GM10847 (cell line): Measurements from ENCODE around the gene OLFML2A.
A peak's percentile ranks its signal among the peaks of the same experiment; 100 is the strongest.

Source experiments
- POLR2A ChIP-seq: IDR thresholded peaks from 2 replicates; pipeline ENCODE4 v1.6.1; 2011; ENCODE audit not compliant: insufficient read length; ENCODE audit errors: extremely low read depth

Gene OLFML2A

DNA sequence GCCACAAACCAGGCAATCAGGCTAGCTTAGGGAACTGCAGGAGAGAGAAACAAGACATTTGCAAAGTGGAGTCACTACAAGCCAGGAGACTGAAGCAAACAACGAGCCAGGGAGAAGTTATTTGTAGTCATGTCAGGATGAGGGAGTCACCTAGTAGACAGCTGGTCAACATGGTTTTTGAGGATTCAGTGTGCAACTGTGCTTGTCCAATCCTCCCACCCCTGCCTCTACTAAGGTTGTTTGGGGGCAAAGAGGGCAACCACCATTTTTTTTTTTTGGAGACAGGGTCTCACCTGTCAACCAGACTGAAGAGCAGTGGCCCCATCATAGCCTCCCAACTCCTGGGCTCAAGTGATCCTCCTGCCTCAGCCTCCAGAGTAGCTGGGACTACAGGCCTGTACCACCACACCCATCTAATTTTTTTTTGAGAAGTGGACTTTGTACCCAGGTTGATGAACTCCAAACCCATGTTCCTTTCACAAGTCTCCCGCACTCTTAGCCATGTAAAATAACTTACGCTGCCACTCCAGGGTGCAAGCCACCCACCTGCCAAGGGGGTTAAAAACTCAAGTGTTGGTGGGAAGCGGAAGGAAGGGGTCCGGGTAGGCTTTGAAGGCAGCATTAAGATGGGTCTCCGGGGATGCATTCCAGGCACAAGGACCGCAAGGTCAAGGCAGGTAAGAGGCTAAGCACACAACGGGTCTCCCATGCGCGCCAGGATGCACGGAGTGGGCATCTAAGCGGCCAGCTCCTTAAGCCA lies 83.8 kb downstream of the OLFML2A start:
- TF ChIP-seq POLR2A = no peak

DNA sequence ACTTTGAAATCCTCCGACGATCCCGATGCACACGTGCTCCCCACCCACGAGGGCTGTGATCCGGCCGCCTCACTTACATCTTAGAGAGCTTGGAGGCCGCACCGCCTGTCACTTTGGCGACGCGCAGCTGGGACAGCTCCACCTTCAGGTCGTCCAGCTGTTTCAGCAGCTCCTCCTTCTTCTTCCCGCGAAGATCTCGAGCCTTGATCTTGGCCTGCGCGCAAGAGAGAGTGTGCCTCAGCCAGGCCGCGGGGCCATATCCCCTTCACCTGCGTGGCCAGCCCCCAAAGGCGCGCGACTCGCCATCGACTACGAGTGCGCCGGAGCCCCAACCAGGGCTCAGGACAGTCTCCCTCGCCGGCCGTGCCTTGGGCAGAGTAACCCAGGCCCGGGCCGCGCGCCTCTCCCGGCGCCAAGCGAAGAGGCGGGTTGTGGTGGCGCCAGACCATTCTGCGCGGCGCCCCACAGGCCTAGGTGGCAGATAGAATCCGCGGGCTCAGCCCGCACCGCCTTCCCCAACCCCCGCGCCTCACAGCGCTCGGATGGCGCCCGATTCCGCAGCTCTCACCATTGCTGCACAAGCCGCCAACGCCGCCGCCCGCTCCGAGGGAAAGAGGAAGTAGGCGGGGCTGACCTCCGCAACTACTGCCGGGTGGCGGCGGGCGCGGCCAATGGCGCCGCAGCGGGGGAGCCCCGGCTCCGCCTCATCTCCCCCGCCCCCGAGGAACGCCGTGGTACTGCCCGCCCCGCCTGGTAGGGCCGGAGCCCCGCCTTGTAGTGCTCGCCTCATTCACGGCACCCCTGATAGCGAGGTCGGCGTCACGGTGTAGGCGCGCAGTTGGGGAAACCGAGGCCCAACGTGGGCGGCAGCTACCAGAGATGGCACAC lies 84.7 kb downstream of the OLFML2A start, which contains the start of the genes ARPC5L and RPL35:
Gene ARPC5L (plus strand): TSS at position 789 of the 888 bp plus-strand sequence. CDS start 7,161 bp downstream, outside the sequence.
Gene RPL35 (minus strand): TSS at position 616 of the 888 bp plus-strand sequence. CDS start 45 bp downstream, at position 571.
- TF ChIP-seq POLR2A = peak; percentile 98

DNA sequence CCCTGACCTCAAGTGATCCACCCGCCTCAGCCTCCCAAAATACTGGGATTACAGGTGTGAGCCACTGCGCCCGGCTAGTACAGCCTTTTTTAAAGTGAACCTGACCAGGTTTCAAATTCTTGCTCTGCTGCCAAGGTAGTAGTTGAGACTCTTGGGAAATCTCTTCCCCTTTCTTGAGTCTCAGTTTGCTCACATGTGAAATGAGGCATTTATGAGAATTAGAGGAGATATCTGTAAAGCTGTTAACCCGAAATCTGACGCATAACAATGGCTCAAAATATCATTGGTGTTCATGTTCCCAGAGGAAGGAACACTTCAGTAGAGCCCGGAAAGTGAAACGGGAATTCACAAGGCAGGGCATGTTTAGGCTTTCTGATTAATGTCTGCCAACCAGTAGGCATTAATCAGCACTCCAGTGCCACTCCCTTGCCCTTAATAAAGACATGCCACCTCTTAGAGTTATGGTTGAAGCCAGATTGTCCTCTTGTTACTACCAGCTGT lies 86.5 kb downstream of the OLFML2A start:
- no peak for TF ChIP-seq POLR2A
